ENCODE measurements around the gene HOXB8. TPM values are rescaled to one million over a fixed set of nuclear protein-coding genes. Genes with fewer than 3 reads are reported as not detected.

HOXB8 gene
- total RNA-seq, 4 donors from 2014 or later = 1.8 to 21.3 (median 8.9) TPM

DNA sequence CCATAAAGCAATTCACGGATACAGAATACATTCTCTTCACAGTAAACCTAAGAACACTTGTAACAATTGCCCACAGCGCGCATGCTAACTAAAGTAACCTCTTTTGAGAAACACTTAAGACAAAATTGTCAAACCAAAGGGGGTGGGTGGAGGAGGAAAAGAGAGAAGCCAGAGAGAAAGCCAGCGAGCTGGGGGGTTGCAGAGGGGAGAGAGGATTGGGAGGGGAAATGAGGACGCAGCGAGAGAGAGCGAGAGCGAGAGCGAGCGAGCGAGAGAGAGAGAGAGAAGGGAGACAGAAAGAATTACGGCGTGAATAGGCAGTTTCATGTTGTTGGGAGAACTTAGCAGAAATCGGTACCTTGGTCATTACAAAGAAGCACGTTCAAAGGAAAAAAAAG lies 2.6 kb downstream of the HOXB8 start:
- Histone ChIP-seq H3K4me3 (peak overlapping the region in 3 of 4 donors; percentile 62 to 75 (median 70)), H3K36me3 (no peaks in the 10 kb centered on the region), H3K27ac (peak overlapping the region; percentile 90 to 94 (median 92)), H3K27me3 (peaks cover 64% of the 10 kb centered on the region), H3K4me1 (peaks cover 0 to 66% (median 47%) of the 10 kb centered on the region in 4 donors), H3K9me3 (no peaks in the 10 kb centered on the region)
- no peak for DNase-seq
- TF ChIP-seq POLR2A (IDR thresholded peaks at IDR 0.05) = no peak
- TF ChIP-seq, protein P1, sequence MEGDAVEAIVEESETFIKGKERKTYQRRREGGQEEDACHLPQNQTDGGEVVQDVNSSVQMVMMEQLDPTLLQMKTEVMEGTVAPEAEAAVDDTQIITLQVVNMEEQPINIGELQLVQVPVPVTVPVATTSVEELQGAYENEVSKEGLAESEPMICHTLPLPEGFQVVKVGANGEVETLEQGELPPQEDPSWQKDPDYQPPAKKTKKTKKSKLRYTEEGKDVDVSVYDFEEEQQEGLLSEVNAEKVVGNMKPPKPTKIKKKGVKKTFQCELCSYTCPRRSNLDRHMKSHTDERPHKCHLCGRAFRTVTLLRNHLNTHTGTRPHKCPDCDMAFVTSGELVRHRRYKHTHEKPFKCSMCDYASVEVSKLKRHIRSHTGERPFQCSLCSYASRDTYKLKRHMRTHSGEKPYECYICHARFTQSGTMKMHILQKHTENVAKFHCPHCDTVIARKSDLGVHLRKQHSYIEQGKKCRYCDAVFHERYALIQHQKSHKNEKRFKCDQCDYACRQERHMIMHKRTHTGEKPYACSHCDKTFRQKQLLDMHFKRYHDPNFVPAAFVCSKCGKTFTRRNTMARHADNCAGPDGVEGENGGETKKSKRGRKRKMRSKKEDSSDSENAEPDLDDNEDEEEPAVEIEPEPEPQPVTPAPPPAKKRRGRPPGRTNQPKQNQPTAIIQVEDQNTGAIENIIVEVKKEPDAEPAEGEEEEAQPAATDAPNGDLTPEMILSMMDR (IDR thresholded peaks at IDR 0.05) = no peak
- no peak for TF ChIP-seq EP300 (IDR thresholded peaks at IDR 0.05; ENCODE audit: low read depth)
- TF ChIP-seq POLR2AphosphoS5 (IDR thresholded peaks at IDR 0.05) = no peak
- WGBS, 2 donors (ENCODE audit: low coverage in 1 of 2) = 5 to 7% methylated on average over 15 of the region's 15 CpGs
- in situ Hi-C loops (cut with MboI; ENCODE audit: low pct_ligation_motif_present in 1 of 4, low pct_unique_long_range_greater_than_20kb in 1 of 4, low sequenced_read_pairs in 3 of 4) = no loop called here
- intact Hi-C loops (cut with DNase I; ENCODE audit: low total_unique reads) = no loop called here

GRCh38 chr17:48611681-48612455 lies 3.2 kb downstream of the HOXB8 start:
- peaks cover 0 to 65% (median 46%) of the 10 kb centered on the region in 4 donors for H3K4me1 ChIP-seq

GRCh38 chr17:48611213-48611612 lies 3.9 kb downstream of the HOXB8 start:
- peaks cover 52% of the 10 kb centered on the region for H3K27me3 ChIP-seq
- in situ Hi-C loops (cut with MboI; ENCODE audit: low pct_ligation_motif_present in 1 of 4, low pct_unique_long_range_greater_than_20kb in 1 of 4, low sequenced_read_pairs in 3 of 4) (no loop called here), intact Hi-C loops (cut with DNase I; ENCODE audit: low total_unique reads) (no loop called here)
- H3K9me3 ChIP-seq = no peaks in the 10 kb centered on the region
- WGBS, 2 donors (ENCODE audit: low coverage in 1 of 2) = 1% methylated on average over 22 of the region's 22 CpGs; no CpG with 5 or more reads in 1 of the 2 donors
- peak overlapping the region; percentile 62 to 75 (median 68) for H3K4me3 ChIP-seq
- TF ChIP-seq POLR2AphosphoS5 (IDR thresholded peaks at IDR 0.05) (peak in 1 of 3 donors; percentile 2), EP300 (IDR thresholded peaks at IDR 0.05; ENCODE audit: low read depth) (no peak), POLR2A (IDR thresholded peaks at IDR 0.05) (no peak)
- TF ChIP-seq, protein P1 (IDR thresholded peaks at IDR 0.05) = no peak
- H3K4me1 ChIP-seq = peaks cover 0 to 62% (median 46%) of the 10 kb centered on the region in 4 donors
- DNase-seq = no peak
- H3K27ac ChIP-seq = peak overlapping the region; percentile 90 to 94 (median 92)
- no peaks in the 10 kb centered on the region for H3K36me3 ChIP-seq

More at GRCh38 chr17:48611681-48612455, 3.2 kb downstream of the HOXB8 start:
- Histone ChIP-seq H3K36me3 (no peaks in the 10 kb centered on the region), H3K4me3 (peak overlapping the region; percentile 62 to 75 (median 68)), H3K27ac (peak overlapping the region; percentile 90 to 94 (median 92)), H3K9me3 (no peaks in the 10 kb centered on the region), H3K27me3 (peaks cover 58% of the 10 kb centered on the region)
- peak; percentile 59 for DNase-seq
- TF ChIP-seq, protein P1 (IDR thresholded peaks at IDR 0.05) = no peak
- TF ChIP-seq POLR2AphosphoS5 (IDR thresholded peaks at IDR 0.05) (peak in 2 of 3 donors; percentile 10 to 21), EP300 (IDR thresholded peaks at IDR 0.05; ENCODE audit: low read depth) (no peak), POLR2A (IDR thresholded peaks at IDR 0.05) (peak; percentile 21)
- intact Hi-C loops (cut with DNase I; ENCODE audit: low total_unique reads) = no loop called here
- in situ Hi-C loops (cut with MboI; ENCODE audit: low pct_ligation_motif_present in 1 of 4, low pct_unique_long_range_greater_than_20kb in 1 of 4, low sequenced_read_pairs in 3 of 4) = no loop called here
- WGBS, 2 donors (ENCODE audit: low coverage in 1 of 2) = 4 to 17% methylated on average over 9 to 34 of the region's 36 CpGs

GRCh38 chr17:48610282-48611211 lies 4.5 kb downstream of the HOXB8 start, which contains the start of gene HOXB7:
Gene HOXB7 (minus strand): TSS chr17:48611017. CDS start chr17:48610918, 99 bp downstream.
- H3K27me3 ChIP-seq = peaks cover 45% of the 10 kb centered on the region
- in situ Hi-C loops (cut with MboI; ENCODE audit: low pct_ligation_motif_present in 1 of 4, low pct_unique_long_range_greater_than_20kb in 1 of 4, low sequenced_read_pairs in 3 of 4) (no loop called here), intact Hi-C loops (cut with DNase I; ENCODE audit: low total_unique reads) (no loop called here)
- 1% methylated on average over 17 to 56 of the region's 79 CpGs for WGBS, 2 donors (ENCODE audit: low coverage in 1 of 2)
- H3K36me3 ChIP-seq = no peaks in the 10 kb centered on the region
- TF ChIP-seq EP300 (IDR thresholded peaks at IDR 0.05; ENCODE audit: low read depth) (no peak), POLR2A (IDR thresholded peaks at IDR 0.05) (peak; percentile 89), POLR2AphosphoS5 (IDR thresholded peaks at IDR 0.05) (peak; percentile 10 to 82 (median 78))
- H3K4me1 ChIP-seq = peaks cover 0 to 57% (median 43%) of the 10 kb centered on the region in 4 donors
- no peaks in the 10 kb centered on the region for H3K9me3 ChIP-seq
- peak within 1 kb of the TSS; percentile 90 to 94 (median 92) for H3K27ac ChIP-seq
- peak; percentile 88 for DNase-seq
- peak within 1 kb of the TSS; percentile 62 to 75 (median 68) for H3K4me3 ChIP-seq
